Loucy (cell line): Measurements from ENCODE around the gene OR2A1.
"Not testable (repeated sequence)": the region's sequence is repeated elsewhere in the genome, so short reads cannot be mapped to it uniquely, and the experiment has no call there.

Experiments used
- H2AFZ ChIP-seq: fragments of 200-600 bp; sonication (generic); 2 replicates; pipeline ENCODE4 v1.6.0; 2016; ENCODE audit warnings: antibody characterized with exemption, mild to moderate bottlenecking, low read length, moderate library complexity
- H3F3A ChIP-seq: fragments of 200-600 bp; 2 replicates; pipeline ENCODE4 v1.6.0; 2016; ENCODE audit warnings: antibody characterized with exemption, low read depth, mild to moderate bottlenecking
- H3K27me3 ChIP-seq: fragments of 200-600 bp; sonication (generic); 2 replicates; pipeline ENCODE4 v1.6.1; 2014; ENCODE audit warnings: low read length, mild to moderate bottlenecking; ENCODE audit not compliant: insufficient read depth, poor library complexity, severe bottlenecking
- H3K36me3 ChIP-seq: fragments of 200-600 bp; sonication (generic); 2 replicates; pipeline ENCODE4 v1.6.1; 2016; ENCODE audit warnings: low read length; ENCODE audit not compliant: insufficient read depth
- H3K4me1 ChIP-seq: fragments of 200-600 bp; sonication (generic); 2 replicates; pipeline ENCODE4 v1.5.1; 2014; ENCODE audit warnings: low read length, mild to moderate bottlenecking; ENCODE audit not compliant: insufficient read depth, poor library complexity, severe bottlenecking
- H3K4me2 ChIP-seq: fragments of 200-600 bp; sonication (generic); 2 replicates; pipeline ENCODE4 v1.6.0; 2014; ENCODE audit warnings: antibody characterized with exemption, low read length, low read depth, mild to moderate bottlenecking; ENCODE audit not compliant: poor library complexity, severe bottlenecking
- H3K4me3 ChIP-seq: fragments of 200-600 bp; sonication (generic); 2 replicates; pipeline ENCODE4 v1.5.1; 2014; ENCODE audit warnings: low read length, mild to moderate bottlenecking, mixed read lengths; ENCODE audit not compliant: poor library complexity, severe bottlenecking
- H3K79me2 ChIP-seq: fragments of 200-600 bp; sonication (generic); 2 replicates; pipeline ENCODE4 v1.6.1; 2014; ENCODE audit warnings: low read length; ENCODE audit not compliant: insufficient read depth
- H3K9ac ChIP-seq: fragments of 200-600 bp; sonication (generic); 2 replicates; pipeline ENCODE4 v1.6.0; 2014; ENCODE audit warnings: mild to moderate bottlenecking, low read depth, low read length, moderate library complexity; ENCODE audit not compliant: poor library complexity, severe bottlenecking
- H3K9me2 ChIP-seq: fragments of 200-600 bp; sonication (generic); replicated peaks from 2 replicates; pipeline ENCODE4 v1.6.1; 2016; ENCODE audit warnings: low read depth, low read length, mixed read lengths
- H3K9me3 ChIP-seq: fragments of 200-600 bp; sonication (generic); 2 replicates; pipeline ENCODE4 v1.6.1; 2014; ENCODE audit warnings: mild to moderate bottlenecking, antibody characterized with exemption, low read length, low read depth; ENCODE audit not compliant: insufficient read depth
- H4K20me1 ChIP-seq: fragments of 200-600 bp; sonication (generic); 2 replicates; pipeline ENCODE4 v1.6.0; 2014; ENCODE audit warnings: antibody characterized with exemption, low read length, mild to moderate bottlenecking; ENCODE audit not compliant: insufficient read depth, poor library complexity, severe bottlenecking

The OR2A1 gene

DNA sequence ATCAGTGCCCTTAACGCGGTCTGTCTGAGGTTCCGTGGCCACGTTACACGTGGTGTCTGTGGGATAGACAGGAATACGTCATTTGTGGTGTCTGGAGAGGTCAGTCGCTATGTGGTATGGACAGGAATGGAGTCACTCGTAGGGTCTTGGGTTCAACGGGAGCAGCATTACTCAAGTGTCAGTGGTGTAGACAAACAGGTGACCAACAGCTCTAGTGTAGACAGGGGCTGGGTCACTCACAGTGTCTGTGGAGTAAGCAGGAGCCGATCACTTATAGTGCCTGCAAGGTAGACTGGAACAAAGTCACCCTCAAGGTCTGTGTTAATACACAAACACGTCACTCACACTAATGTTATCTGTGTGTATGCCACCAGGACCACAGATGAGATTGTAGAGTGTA is 44.6 kb downstream of the OR2A1 start:
- H3K79me2 ChIP-seq, H3K27me3 ChIP-seq, H4K20me1 ChIP-seq, H3K4me3 ChIP-seq, H3K9me3 ChIP-seq, H3K9ac ChIP-seq, H3K9me2 ChIP-seq, H3K4me2 ChIP-seq, H3K36me3 ChIP-seq, H3K4me1 ChIP-seq, H3F3A ChIP-seq, H2AFZ ChIP-seq: not testable (repeated sequence)

DNA sequence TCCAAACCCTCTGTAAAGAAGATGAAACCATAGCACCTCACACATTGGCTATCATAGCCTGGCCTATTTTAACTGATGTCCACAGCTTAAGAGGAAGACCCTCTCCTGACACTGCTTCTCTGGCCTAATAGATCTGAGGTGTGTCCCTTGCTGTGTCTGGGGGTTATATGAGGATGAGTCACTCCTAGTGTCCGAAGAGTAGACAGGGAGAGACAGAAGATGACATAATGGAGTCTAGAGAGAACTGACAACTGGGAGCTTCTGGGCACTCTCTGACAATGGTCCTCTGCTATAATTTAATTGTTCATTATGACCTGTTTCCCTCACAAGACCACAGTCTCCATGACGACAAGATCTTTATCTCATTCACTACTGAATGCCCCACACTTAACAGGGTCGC is 49.8 kb downstream of the OR2A1 start:
- H3K79me2 ChIP-seq, H3K4me2 ChIP-seq, H3K4me3 ChIP-seq, H3F3A ChIP-seq, H3K27me3 ChIP-seq, H3K9me3 ChIP-seq, H3K9me2 ChIP-seq, H4K20me1 ChIP-seq, H3K4me1 ChIP-seq, H2AFZ ChIP-seq, H3K9ac ChIP-seq, H3K36me3 ChIP-seq: not testable (repeated sequence)

DNA sequence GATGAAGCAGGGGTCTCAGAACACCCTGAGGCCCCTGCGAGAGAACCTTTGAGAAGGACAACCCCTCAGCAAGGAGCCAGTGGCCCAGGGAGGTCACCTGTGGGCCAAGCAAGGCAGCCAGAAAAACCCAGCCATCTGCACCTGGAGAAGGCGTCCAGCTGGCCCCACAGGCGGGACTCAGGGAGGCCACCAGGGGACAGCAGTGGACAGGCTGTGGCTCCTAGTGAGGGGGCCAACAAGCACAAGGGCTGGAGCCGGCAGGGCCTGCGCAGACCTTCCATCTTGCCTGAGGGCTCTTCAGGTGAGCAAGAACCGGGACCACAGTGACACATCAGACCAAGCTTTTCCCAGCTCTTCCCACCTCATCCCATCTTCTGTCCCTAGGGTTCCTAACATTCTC is 53.3 kb downstream of the OR2A1 start:
- not testable (repeated sequence) for H4K20me1 ChIP-seq, H3K79me2 ChIP-seq

DNA sequence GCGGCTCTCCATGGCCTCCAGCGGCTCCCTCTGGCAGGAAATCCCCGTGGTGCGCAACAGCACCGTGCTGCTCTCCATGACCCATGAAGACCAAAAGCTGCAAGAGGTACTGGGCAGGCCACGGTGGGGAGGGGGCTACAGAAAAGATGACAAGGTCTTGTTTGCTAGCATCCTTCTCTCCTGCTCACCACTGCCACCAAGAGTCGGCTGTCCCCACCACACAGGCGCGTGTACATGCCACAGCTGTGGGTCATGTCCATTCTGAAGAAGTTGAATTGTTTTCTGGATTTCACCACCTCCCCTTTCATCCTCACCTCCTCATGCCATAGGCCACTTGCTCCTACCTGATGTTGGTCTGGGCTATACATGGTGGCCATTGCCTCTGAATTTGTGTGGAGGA is 55.0 kb downstream of the OR2A1 start:
- not testable (repeated sequence) for H3F3A ChIP-seq, H3K27me3 ChIP-seq, H3K9ac ChIP-seq, H3K79me2 ChIP-seq, H2AFZ ChIP-seq, H3K9me3 ChIP-seq, H3K4me3 ChIP-seq, H3K4me2 ChIP-seq, H3K9me2 ChIP-seq, H4K20me1 ChIP-seq, H3K4me1 ChIP-seq, H3K36me3 ChIP-seq

More for the DNA sequence above, 53.3 kb downstream of the OR2A1 start:
- H3K4me3 ChIP-seq, H3K36me3 ChIP-seq, H3K4me2 ChIP-seq, H3K9me2 ChIP-seq, H3K9ac ChIP-seq, H3K9me3 ChIP-seq, H3K27me3 ChIP-seq, H2AFZ ChIP-seq, H3F3A ChIP-seq, H3K4me1 ChIP-seq: not testable (repeated sequence)

DNA sequence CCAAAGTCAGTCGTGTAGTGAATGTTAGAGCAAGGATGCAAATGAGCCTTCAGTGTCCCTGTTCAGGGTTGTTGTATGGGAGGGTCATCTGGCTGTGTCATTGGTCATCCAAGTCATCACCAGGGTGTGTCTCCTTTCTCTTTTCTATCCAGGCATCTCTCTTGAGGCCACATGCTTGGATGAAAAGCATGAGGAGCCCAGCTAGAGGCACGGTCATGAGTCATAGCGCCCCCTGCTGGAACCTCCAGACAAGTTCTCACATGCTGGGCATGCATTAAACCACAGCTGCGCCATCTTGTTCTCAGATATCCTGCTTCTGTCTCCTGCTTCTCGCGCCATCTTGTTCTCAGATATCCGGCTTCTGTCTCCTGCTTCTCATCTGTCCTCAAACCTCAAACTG is 57.0 kb downstream of the OR2A1 start:
- H3K4me1 ChIP-seq, H3K79me2 ChIP-seq, H3K9me2 ChIP-seq, H3K27me3 ChIP-seq, H4K20me1 ChIP-seq, H3K4me2 ChIP-seq, H3K4me3 ChIP-seq, H3F3A ChIP-seq, H3K9me3 ChIP-seq, H3K36me3 ChIP-seq, H2AFZ ChIP-seq, H3K9ac ChIP-seq: not testable (repeated sequence)
